Subcutaneous abdominal adipose tissue (tissue), 5 donors: Measurements from ENCODE around the gene FAM186B.
"Not testable (repeated sequence)": the region's sequence is repeated elsewhere in the genome, so short reads cannot be mapped to it uniquely, and the experiment has no call there.

ENCODE experiments used
- H3K27ac ChIP-seq: one replicate; pipeline ENCODE4 v1.7.0; 2013; ENCODE audit warnings: low read depth, mild to moderate bottlenecking, inconsistent platforms, low read length, moderate library complexity
- H3K27me3 ChIP-seq, 5 donors: one replicate each; pipeline ENCODE4 v1.7.0; 2013; ENCODE audit warnings: low read length in 5 of 5, inconsistent platforms in 1 of 5; ENCODE audit not compliant: control insufficient read depth in 5 of 5, insufficient read depth in 4 of 5
- H3K36me3 ChIP-seq, 5 donors: one replicate each; pipeline ENCODE4 v1.7.0; 2013; ENCODE audit warnings: low read length in 5 of 5; ENCODE audit not compliant: control insufficient read depth in 5 of 5, insufficient read depth in 5 of 5
- H3K4me1 ChIP-seq, 5 donors: one replicate each; pipeline ENCODE4 v1.7.0; 2013; ENCODE audit warnings: low read length in 5 of 5, mild to moderate bottlenecking in 3 of 5, moderate library complexity in 1 of 5; ENCODE audit not compliant: control insufficient read depth in 5 of 5, insufficient read depth in 5 of 5
- H3K4me3 ChIP-seq, 5 donors: one replicate each; pipeline ENCODE4 v1.7.0; 2013; ENCODE audit warnings: low read length in 5 of 5, low read depth in 1 of 5
- H3K9ac ChIP-seq, 5 donors: one replicate each; pipeline ENCODE4 v1.7.0; 2013; ENCODE audit warnings: low read length in 5 of 5, mild to moderate bottlenecking in 4 of 5, moderate library complexity in 3 of 5
- H3K9me3 ChIP-seq, 5 donors: one replicate each; pipeline ENCODE4 v1.7.0; 2013; ENCODE audit warnings: low read length in 5 of 5; ENCODE audit not compliant: control insufficient read depth in 5 of 5
- donor health status: healthy.
- donor health status: healthy.
- donor health status: healthy.
- donor health status: healthy.
- donor health status: healthy.

Gene FAM186B

DNA sequence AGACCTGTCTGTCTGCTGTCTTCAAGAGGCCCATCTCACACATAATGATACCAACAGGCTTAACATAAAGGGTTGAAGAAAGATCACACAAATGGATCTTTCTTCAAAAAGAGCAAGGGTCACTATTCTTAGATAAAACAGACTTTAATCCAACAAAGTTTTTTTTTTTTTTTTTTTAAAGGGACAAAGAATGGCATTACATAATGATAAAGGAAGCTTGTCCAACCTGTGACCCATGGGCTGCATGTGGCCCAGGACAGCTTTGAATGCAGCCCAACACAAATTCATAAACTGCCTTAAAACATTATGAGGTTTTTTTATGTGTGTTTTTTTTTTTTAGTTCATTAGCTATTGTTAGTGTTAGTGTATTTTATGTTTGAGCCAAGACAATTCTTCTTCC lies 6.8 kb upstream of the FAM186B start:
- H3K4me1 ChIP-seq = peaks cover 4 to 27% (median 18%) of the 10 kb centered on the region in 5 donors
- no peak overlapping the region for H3K27ac ChIP-seq
- no peaks in the 10 kb centered on the region for H3K9me3 ChIP-seq
- no peaks in the 10 kb centered on the region for H3K27me3 ChIP-seq
- no peaks in the 10 kb centered on the region for H3K36me3 ChIP-seq
- H3K9ac ChIP-seq = no peak overlapping the region
- no peak overlapping the region for H3K4me3 ChIP-seq

DNA sequence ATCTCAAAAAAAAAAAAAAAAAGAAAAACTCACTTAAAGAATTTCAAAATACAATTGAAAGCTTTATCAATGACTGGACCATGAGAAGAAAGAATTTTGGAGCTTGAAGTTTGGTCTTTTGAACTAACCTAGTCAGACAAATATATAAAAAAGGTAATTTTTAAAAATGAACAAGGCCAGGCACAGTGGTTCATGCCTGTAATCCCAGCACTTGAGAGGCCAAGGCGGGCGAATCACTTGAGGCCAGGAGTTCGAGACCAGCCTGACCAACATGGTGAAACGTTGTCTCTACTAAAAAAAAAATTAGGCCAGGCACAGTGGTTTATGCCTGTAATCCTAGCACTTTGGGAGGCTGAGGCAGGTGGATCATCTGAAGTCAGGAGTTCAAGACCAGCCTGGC lies 5.3 kb upstream of the FAM186B start:
- not testable (repeated sequence) for H3K9me3 ChIP-seq, H3K27ac ChIP-seq, H3K9ac ChIP-seq, H3K4me3 ChIP-seq, H3K27me3 ChIP-seq, H3K36me3 ChIP-seq
- peaks cover 4 to 36% (median 26%) of the 10 kb centered on the region in 5 donors for H3K4me1 ChIP-seq

DNA sequence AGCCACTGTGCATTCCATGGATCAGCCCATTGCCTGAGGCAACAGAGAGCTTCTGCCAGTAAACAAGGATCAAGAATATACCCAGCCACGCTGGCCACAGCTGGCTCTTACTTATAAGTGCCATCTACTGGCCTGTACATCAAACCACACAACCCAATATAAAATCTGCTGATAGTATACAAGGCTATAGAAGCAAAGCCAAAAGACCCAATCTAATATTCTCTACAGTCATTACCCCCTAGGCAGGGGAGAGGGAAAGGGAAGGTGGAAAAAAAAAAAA lies 4.4 kb upstream of the FAM186B start:
- Histone ChIP-seq H3K4me1 (peaks cover 4 to 36% (median 26%) of the 10 kb centered on the region in 5 donors), H3K4me3 (no peak overlapping the region), H3K27me3 (no peaks in the 10 kb centered on the region), H3K9me3 (no peaks in the 10 kb centered on the region), H3K9ac (no peak overlapping the region), H3K36me3 (no peaks in the 10 kb centered on the region), H3K27ac (no peak overlapping the region)

DNA sequence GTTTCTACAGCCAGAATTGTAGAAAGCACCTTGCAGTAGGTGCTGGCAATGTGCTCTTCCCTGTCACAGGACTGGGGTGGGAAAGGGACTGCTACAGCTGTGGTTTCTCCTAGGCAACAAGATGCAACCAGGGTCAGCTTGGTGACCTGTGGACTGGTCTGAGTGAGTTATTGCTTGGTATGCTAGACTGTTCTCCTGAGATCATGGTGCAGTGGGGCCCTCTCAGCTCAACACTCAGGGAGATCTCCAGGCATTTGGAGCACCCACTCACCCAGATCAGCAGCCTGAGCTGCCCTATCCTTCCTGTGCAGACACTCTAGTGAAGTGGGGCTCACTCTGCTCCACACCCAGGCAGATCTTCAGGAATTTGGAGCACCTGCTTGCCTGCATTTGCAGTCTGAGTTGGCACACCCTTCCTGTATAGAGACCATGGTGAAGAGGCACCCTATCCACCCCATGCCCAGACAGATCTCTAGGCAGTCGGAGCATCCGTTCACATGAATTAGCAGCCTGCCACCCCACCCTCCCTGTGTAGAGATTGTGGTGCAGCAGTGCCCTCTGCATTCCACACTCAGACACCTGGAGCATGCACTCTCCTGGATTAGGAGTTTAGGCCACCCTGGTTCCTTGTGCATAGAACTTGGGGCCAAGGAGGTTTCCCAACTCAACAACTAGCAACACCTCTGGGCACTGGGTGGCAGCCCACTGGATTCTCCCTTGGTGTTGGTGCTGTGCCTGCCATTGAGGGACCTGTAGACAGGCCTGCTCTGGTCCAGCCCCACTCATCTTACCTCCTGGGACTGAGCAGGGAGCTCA lies 3.8 kb upstream of the FAM186B start:
- no peaks in the 10 kb centered on the region for H3K9me3 ChIP-seq
- H3K27ac ChIP-seq = no peak overlapping the region
- peaks cover 4 to 36% (median 26%) of the 10 kb centered on the region in 5 donors for H3K4me1 ChIP-seq
- no peaks in the 10 kb centered on the region for H3K36me3 ChIP-seq
- no peak overlapping the region for H3K4me3 ChIP-seq
- no peaks in the 10 kb centered on the region for H3K27me3 ChIP-seq
- no peak overlapping the region for H3K9ac ChIP-seq

DNA sequence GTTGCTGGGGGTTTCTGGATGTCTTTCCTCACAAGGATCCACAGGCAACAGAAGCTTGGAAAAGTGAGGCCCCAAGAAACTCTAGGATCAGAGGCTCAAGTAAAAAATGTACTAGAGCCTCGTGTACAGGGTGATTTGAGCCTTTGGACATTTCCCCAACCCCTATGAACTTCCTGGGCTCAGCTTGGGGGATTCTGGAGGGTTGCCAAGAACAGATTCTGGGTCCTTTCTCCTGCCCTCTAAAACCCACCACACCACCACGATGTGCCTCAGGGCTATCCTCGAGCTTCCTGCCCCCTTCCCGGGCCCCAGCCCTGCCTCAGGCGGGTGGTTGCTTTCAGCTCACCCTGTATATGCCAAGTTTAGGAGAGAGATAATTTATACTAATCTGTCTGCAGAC lies 583 bp downstream of the FAM186B start:
- Histone ChIP-seq H3K4me3 (no peak overlapping the region), H3K27ac (no peak overlapping the region), H3K36me3 (peaks cover 0 to 7% (median 4%) of the 10 kb centered on the region in 5 donors), H3K9ac (no peak overlapping the region), H3K4me1 (peaks cover 4 to 36% (median 26%) of the 10 kb centered on the region in 5 donors), H3K9me3 (no peaks in the 10 kb centered on the region), H3K27me3 (no peaks in the 10 kb centered on the region)

DNA sequence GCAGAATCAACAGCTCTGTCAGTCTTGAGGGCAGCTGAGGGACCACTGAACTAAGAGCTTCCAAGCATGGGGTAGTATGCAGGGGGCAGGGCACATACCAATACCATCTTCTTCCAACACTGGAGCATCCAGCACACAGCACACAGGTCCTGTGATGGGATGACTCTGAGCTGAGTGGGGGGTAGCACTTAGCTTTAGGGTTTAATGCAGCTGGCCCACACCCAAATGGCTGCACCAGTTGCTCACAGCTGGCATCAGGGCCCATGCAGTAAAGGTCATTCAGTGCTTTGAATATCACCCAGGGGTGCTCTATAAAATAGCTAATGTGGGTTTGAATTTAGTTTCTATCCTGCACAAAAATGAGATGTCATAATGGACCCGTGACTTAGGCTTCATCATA lies 1.7 kb downstream of the FAM186B start:
- peaks cover 0 to 26% (median 15%) of the 10 kb centered on the region in 5 donors for H3K4me1 ChIP-seq
- H3K4me3 ChIP-seq = no peak overlapping the region
- no peak overlapping the region for H3K9ac ChIP-seq
- no peaks in the 10 kb centered on the region for H3K27me3 ChIP-seq
- no peaks in the 10 kb centered on the region for H3K9me3 ChIP-seq
- H3K27ac ChIP-seq = no peak overlapping the region
- peaks cover 0 to 7% (median 4%) of the 10 kb centered on the region in 5 donors for H3K36me3 ChIP-seq

DNA sequence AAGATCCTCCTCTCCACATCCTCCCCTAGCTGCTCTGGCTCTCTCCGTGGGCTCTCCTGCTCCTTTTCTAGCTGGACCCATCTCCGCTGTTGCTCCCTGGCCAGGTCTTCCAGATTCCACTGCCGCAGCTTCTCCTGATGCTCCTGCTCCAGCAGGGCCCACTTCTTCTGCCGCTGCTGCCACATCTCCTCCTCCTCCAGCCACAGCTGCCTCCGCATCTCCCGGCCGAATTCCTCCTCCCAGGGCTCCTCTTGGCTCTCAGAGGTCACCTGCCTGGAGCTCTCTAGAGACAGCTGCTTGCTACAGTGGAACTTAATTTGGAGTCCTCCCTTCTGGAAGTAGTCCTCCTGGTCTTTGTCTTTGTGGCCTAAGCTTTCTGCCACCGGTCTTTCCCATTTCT lies 5.5 kb downstream of the FAM186B start:
- H3K4me3 ChIP-seq = no peak overlapping the region
- H3K27ac ChIP-seq = no peak overlapping the region
- no peaks in the 10 kb centered on the region for H3K4me1 ChIP-seq
- no peak overlapping the region for H3K9ac ChIP-seq
- peaks cover 0 to 7% (median 5%) of the 10 kb centered on the region in 5 donors for H3K36me3 ChIP-seq
- no peaks in the 10 kb centered on the region for H3K9me3 ChIP-seq
- H3K27me3 ChIP-seq = no peaks in the 10 kb centered on the region

DNA sequence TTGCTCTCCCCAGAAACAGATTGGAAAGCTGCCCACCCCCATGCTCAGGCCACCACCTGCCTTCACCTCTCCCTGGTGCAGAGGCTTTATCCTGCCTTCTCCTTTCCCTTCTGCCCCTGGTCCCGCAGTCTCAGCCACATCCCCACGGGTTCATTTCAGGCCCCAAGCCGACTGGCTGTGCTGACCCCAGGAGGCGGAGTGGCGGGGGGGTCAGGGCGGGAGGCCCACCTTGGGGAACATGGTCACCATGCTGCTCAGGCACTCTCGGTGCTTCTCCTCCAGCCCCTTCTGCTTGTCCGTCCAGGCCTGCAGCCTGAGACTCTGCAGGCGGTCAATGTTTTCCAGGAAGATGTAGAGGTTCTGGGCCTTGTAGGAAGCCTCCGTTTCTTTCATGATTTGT lies 6.9 kb downstream of the FAM186B start:
- Histone ChIP-seq H3K27me3 (no peaks in the 10 kb centered on the region), H3K9me3 (no peaks in the 10 kb centered on the region), H3K9ac (no peak overlapping the region), H3K27ac (no peak overlapping the region), H3K4me1 (no peaks in the 10 kb centered on the region), H3K4me3 (no peak overlapping the region), H3K36me3 (peaks cover 0 to 7% (median 5%) of the 10 kb centered on the region in 5 donors)

DNA sequence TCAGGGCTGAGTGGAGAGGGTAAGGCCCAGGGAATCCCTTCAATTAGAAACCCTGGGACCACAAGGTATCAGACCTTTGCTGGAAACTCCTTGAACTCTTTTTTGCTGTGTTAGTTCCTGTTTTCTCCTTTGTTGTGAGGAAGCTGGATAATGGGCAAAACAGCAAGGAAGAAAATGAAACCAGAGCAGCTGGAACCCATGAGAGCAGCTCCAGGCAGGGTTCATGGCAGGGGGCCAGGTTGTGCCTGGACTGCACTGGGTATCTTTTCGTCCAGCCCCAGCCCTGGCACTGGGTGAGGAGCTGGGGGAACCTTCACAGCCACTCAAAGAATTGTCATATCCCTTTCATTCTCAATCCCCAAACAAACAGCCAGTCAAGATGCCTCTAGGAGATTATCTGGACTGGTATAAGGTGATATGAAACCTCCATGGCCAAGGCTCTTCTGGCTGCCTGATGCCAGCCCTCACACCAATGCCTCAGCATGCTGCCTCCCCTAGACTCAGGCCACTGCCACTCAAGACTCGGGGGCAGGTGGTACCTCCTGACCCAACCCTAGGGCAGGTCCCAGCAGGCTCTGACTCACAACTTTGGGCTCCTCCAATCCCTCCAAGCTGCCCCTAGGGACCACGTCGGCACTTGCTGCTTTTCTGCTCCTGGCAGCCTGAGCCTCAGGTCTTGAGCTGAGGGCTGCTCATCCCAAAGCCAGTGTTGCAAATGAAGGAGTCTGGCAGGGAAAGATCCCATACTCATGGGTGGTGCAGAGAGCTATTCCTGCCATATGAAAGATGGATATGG lies 16.5 kb downstream of the FAM186B start:
- Histone ChIP-seq H3K27ac (no peak overlapping the region), H3K27me3 (no peaks in the 10 kb centered on the region)

DNA sequence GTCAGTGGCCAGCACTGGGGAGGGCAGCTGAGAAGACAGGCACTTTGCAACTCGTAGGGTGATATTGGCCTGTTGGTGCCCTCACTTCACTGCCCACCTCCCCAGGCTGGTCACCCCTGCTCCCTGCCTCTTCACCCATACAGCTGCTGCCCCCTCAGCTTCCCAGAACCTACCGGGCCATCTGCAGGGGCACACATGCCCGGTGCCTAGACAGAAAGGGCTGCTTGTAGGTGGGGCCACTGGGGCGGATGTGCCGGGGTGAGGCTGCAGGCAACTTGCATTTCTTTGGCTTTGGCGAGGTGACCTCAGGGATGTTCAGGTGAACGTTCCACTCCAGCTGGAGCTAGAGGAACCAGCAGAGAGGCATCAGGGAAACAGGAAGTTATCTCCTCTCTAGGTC lies 17.2 kb downstream of the FAM186B start:
- peak overlapping the region in 1 of 5 donors; percentile 53 for H3K9ac ChIP-seq
- peaks cover 0 to 12% (median 8%) of the 10 kb centered on the region in 5 donors for H3K36me3 ChIP-seq
- H3K27ac ChIP-seq = no peak overlapping the region
- no peak overlapping the region for H3K4me3 ChIP-seq
- H3K4me1 ChIP-seq = peaks cover 4 to 34% (median 17%) of the 10 kb centered on the region in 5 donors
- no peaks in the 10 kb centered on the region for H3K27me3 ChIP-seq
- no peaks in the 10 kb centered on the region for H3K9me3 ChIP-seq

More for the DNA sequence above, 16.5 kb downstream of the FAM186B start:
- Histone ChIP-seq H3K4me1 (peaks cover 4 to 27% (median 13%) of the 10 kb centered on the region in 5 donors), H3K9me3 (no peaks in the 10 kb centered on the region), H3K9ac (peak overlapping the region in 1 of 5 donors; percentile 53), H3K36me3 (peaks cover 0 to 8% (median 5%) of the 10 kb centered on the region in 5 donors), H3K4me3 (no peak overlapping the region)
